ENCODE data around the gene GPATCH8. TPM values are rescaled to one million over a fixed set of nuclear protein-coding genes. Genes with fewer than 3 reads are reported as not detected.
"Not testable (repeated sequence)": the region's sequence is repeated elsewhere in the genome, so short reads cannot be mapped to it uniquely, and the experiment has no call there.

GPATCH8 gene
- total RNA-seq, 1 donor from 2014 or later, result 12.6 TPM

- TF ChIP-seq, protein P1, sequence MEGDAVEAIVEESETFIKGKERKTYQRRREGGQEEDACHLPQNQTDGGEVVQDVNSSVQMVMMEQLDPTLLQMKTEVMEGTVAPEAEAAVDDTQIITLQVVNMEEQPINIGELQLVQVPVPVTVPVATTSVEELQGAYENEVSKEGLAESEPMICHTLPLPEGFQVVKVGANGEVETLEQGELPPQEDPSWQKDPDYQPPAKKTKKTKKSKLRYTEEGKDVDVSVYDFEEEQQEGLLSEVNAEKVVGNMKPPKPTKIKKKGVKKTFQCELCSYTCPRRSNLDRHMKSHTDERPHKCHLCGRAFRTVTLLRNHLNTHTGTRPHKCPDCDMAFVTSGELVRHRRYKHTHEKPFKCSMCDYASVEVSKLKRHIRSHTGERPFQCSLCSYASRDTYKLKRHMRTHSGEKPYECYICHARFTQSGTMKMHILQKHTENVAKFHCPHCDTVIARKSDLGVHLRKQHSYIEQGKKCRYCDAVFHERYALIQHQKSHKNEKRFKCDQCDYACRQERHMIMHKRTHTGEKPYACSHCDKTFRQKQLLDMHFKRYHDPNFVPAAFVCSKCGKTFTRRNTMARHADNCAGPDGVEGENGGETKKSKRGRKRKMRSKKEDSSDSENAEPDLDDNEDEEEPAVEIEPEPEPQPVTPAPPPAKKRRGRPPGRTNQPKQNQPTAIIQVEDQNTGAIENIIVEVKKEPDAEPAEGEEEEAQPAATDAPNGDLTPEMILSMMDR (conservative IDR thresholded peaks at IDR 0.05; ENCODE audit: low read depth, low read length), result no peak
- no peak for DNase-seq (ENCODE audit: low read depth)
Observed at GRCh38 chr17:44523672-44523972, 20.4 kb upstream of the GPATCH8 start.

DNA sequence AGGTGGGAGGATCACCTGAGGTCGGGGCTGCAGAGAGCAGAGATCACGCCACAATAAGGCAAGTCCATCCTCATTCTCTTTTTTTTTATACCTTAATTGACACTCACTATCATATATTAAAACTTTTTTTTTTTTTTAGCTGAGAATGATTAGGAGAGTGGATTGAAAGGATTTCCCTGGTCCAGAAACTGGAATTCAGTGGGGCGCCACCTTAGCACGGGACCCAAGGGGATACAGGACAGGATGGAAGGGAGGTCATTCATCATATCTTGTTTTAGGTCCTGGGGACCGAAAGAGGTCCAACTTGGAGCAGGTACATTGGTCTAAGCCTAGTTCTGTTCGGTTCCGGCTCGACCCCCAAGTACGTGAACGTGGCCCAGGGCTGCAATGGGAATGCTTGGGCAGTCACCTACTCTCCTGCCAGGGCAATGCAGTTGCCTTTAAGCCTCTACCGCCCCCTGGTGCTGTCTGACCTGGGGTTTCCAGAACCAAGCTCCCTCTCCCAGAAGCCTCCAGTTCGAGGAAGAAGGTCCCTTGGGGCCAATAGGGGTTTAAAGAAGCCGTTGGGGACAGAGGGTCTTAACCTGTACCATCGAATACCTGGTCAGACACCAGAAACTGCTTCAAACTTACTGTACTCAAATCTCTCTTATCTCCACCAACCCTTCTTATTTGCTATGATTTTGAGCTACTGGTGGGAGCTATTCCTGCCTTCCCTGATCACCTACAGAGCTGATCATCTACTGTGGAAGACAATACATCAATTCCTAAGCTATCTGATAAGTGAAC is 19.9 kb upstream of the GPATCH8 start:
- no peak overlapping the region for H3K4me3 ChIP-seq (ENCODE audit: low read depth, low read length)
- no peak for DNase-seq (ENCODE audit: low read depth)
- TF ChIP-seq, protein P1 (conservative IDR thresholded peaks at IDR 0.05; ENCODE audit: low read depth, low read length), result peak; percentile 96

More at GRCh38 chr17:44523672-44523972, 20.4 kb upstream of the GPATCH8 start:
- no peak overlapping the region for H3K4me3 ChIP-seq (ENCODE audit: low read depth, low read length)

DNA sequence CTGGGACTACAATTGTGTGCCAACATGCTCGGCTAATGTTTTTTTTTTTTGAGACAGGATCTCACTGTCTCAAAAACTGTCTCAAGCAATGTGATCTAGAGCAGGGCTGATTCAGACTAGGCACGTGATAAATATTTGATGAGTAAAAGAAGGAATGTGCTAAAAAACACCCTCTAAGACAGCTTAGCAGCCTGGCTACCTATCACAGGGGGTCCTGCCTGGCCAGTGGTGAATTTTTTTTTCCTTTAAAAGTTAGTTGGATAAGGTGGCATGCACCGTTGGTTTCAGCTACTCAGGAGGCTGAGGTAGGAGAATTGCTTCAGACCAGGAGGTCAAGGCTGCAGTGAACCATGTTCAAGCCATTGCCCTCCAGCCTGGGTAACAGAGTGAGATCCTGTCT is 14.8 kb upstream of the GPATCH8 start:
- H3K4me3 ChIP-seq (ENCODE audit: low read depth, low read length), result no peak overlapping the region
- TF ChIP-seq, protein P1 (conservative IDR thresholded peaks at IDR 0.05; ENCODE audit: low read depth, low read length), result no peak
- DNase-seq (ENCODE audit: low read depth), result peak; percentile 90

DNA sequence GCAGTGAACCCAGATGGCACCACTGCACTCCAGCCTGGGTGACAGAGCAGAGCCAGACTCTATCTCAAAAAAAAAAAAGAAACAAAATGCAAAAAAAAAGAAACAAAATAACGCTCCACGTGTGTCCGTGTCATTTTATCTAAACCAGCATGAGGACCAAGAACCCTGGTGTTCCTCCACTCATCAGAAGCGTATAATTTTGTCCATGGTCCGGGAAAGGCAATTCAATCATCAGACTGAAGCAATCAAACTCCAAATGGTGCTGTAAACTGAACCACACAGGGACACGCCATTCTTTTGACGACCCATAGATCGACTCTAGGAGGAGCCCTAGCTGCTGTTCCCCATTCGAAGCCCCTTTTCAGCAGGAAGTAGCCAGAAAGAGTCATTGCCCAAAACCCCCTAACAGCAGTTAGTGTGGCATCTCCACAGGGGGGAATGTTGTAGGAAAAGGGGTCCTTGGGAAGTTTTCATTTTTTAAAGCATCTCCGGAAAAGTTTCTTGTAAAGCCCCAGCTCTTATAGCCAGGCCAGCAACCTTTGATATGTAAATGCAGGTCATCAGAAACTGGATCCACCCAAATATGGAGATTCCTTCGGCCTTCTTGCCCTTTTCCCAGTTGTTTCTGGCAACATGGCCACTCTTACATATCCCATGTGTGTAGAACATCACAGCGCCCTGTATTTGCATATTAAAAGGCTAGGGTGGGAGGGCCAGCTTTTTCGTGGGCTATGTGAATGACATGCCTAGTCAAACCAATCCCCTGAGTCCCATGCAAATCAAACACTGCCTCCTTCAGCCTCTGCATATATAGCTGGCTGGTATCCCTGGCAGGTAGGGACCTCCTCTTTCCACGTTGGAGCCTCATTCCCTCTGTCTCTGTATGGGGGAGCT is 8.3 kb upstream of the GPATCH8 start:
- TF ChIP-seq, protein P1 (conservative IDR thresholded peaks at IDR 0.05; ENCODE audit: low read depth, low read length), result peak; percentile 6
- H3K4me3 ChIP-seq (ENCODE audit: low read depth, low read length); DNase-seq (ENCODE audit: low read depth): not testable (repeated sequence)

- not testable (repeated sequence) for H3K4me3 ChIP-seq (ENCODE audit: low read depth, low read length); DNase-seq (ENCODE audit: low read depth)
Observed at GRCh38 chr17:44506939-44507604, 3.9 kb upstream of the GPATCH8 start.

GRCh38 chr17:44502598-44503146 is 534 bp downstream of the GPATCH8 start:
- no peak for DNase-seq (ENCODE audit: low read depth)
- peak overlapping the region; percentile 74 for H3K4me3 ChIP-seq (ENCODE audit: low read depth, low read length)
- TF ChIP-seq, protein P1 (conservative IDR thresholded peaks at IDR 0.05; ENCODE audit: low read depth, low read length), result no peak

Data from epithelial cell of proximal tubule (primary cell).